Cardiac fibroblast (primary cell): ENCODE data around the gene TRIM72.
"Not testable (repeated sequence)": the region's sequence is repeated elsewhere in the genome, so short reads cannot be mapped to it uniquely, and the experiment has no call there.

Experiments
- DNase-seq, 2 donors: peaks; one replicate each; pipeline versions ENCODE4 v3.0.0 to v3.0.0-alpha.2; 2010; ENCODE audit warnings: low read depth in 2 of 2
- H3K4me3 ChIP-seq, 2 donors: replicated peaks in 1 of 2; 1 replicate in 1 of 2; 2 replicates in 1 of 2; pipeline ENCODE4 v1.5.1; 2011; ENCODE audit warnings: low read depth in 2 of 2, low read length in 2 of 2, mild to moderate bottlenecking in 2 of 2, moderate library complexity in 1 of 2
- CTCF ChIP-seq: IDR thresholded peaks from one replicate; pipeline ENCODE4 v1.5.1; 2011; ENCODE audit warnings: low read depth, mild to moderate bottlenecking, low read length, inconsistent platforms

TRIM72 gene

GRCh38 chr16:31269541-31269940 is 55.6 kb downstream of the TRIM72 start:
- no peak overlapping the region for H3K4me3 ChIP-seq
- no peak for DNase-seq
- no peak for TF ChIP-seq CTCF

- DNase-seq = not testable (repeated sequence)
Measured at GRCh38 chr16:31269973-31270372, 56.1 kb downstream of the TRIM72 start.

GRCh38 chr16:31270795-31271194 is 56.9 kb downstream of the TRIM72 start:
- H3K4me3 ChIP-seq = no peak overlapping the region
- DNase-seq = no peak
- no peak for TF ChIP-seq CTCF

More at GRCh38 chr16:31269973-31270372, 56.1 kb downstream of the TRIM72 start:
- H3K4me3 ChIP-seq = not testable (repeated sequence)

GRCh38 chr16:31271621-31272190 is 57.8 kb downstream of the TRIM72 start:
- DNase-seq = no peak
- no peak overlapping the region for H3K4me3 ChIP-seq
- no peak for TF ChIP-seq CTCF

GRCh38 chr16:31273187-31273586 is 59.3 kb downstream of the TRIM72 start:
- no peak for DNase-seq
- TF ChIP-seq CTCF = no peak
- no peak overlapping the region for H3K4me3 ChIP-seq

GRCh38 chr16:31273676-31274075 is 59.8 kb downstream of the TRIM72 start:
- no peak overlapping the region for H3K4me3 ChIP-seq
- no peak for TF ChIP-seq CTCF
- no peak for DNase-seq

- DNase-seq = no peak
- no peak for TF ChIP-seq CTCF
- no peak overlapping the region for H3K4me3 ChIP-seq
Measured at GRCh38 chr16:31274831-31275816, 61.2 kb downstream of the TRIM72 start.
